Activated CD8-positive, alpha-beta memory T cell treated with anti-CD3 and anti-CD28 coated beads, Interleukin-2, amount 50 U/mL, for 24 hours (primary cell): Measurements from ENCODE around the gene PEPD.

Experiments used
- DNase-seq: peaks from one replicate; pipeline ENCODE4 v3.0.0-alpha.2; 2020; ENCODE audit errors: extremely low read depth

The PEPD gene

GRCh38 chr19:33383720-33384292 is 137.8 kb downstream of the PEPD start:
- no peak for DNase-seq

GRCh38 chr19:33382982-33383381 is 138.6 kb downstream of the PEPD start:
- DNase-seq: no peak

- no peak for DNase-seq
Measured at GRCh38 chr19:33382006-33382405, 139.6 kb downstream of the PEPD start.

GRCh38 chr19:33381101-33381500 is 140.5 kb downstream of the PEPD start:
- no peak for DNase-seq

GRCh38 chr19:33379151-33379829 is 142.3 kb downstream of the PEPD start:
- DNase-seq: no peak

GRCh38 chr19:33377586-33378475 is 143.8 kb downstream of the PEPD start:
- no peak for DNase-seq

GRCh38 chr19:33376941-33377557 is 144.5 kb downstream of the PEPD start:
- DNase-seq: no peak

GRCh38 chr19:33376423-33376822 is 145.2 kb downstream of the PEPD start:
- DNase-seq: no peak

GRCh38 chr19:33375837-33376159 is 145.8 kb downstream of the PEPD start:
- DNase-seq: no peak

GRCh38 chr19:33375156-33375836 is 146.3 kb downstream of the PEPD start:
- DNase-seq: no peak

- DNase-seq: no peak
Measured at GRCh38 chr19:33374236-33374714, 147.3 kb downstream of the PEPD start.

- peak; percentile 83 for DNase-seq
Measured at GRCh38 chr19:33373453-33374235, 147.9 kb downstream of the PEPD start, which contains the start of gene CEBPG. TSS of gene CEBPG (plus strand) at chr19:33373709. CDS start at chr19:33379240, 5,531 bp downstream.

GRCh38 chr19:33370783-33371182 is 150.8 kb downstream of the PEPD start:
- DNase-seq: no peak

- DNase-seq: no peak
Measured at GRCh38 chr19:33368074-33368864, 153.3 kb downstream of the PEPD start.

- no peak for DNase-seq
Measured at GRCh38 chr19:33366897-33367296, 154.7 kb downstream of the PEPD start.

- no peak for DNase-seq
Measured at GRCh38 chr19:33366127-33366526, 155.5 kb downstream of the PEPD start.

GRCh38 chr19:33365691-33366090 is 155.9 kb downstream of the PEPD start:
- DNase-seq: no peak

- no peak for DNase-seq
Measured at GRCh38 chr19:33363476-33363875, 158.1 kb downstream of the PEPD start.

GRCh38 chr19:33362508-33363228 is 158.9 kb downstream of the PEPD start:
- DNase-seq: no peak
